DMS114 treated with DMSO at 0.1 percent for 48 hours (cell line): ENCODE results near the gene BICD2.
"Not testable (repeated sequence)": the region's sequence is repeated elsewhere in the genome, so short reads cannot be mapped to it uniquely, and the experiment has no call there.

ENCODE experiments used
- DNase-seq: peaks from one replicate; lab custom pipeline; 2025; ENCODE audit not compliant: unreplicated experiment; lab: John Stamatoyannopoulos, UW

Gene BICD2

DNA sequence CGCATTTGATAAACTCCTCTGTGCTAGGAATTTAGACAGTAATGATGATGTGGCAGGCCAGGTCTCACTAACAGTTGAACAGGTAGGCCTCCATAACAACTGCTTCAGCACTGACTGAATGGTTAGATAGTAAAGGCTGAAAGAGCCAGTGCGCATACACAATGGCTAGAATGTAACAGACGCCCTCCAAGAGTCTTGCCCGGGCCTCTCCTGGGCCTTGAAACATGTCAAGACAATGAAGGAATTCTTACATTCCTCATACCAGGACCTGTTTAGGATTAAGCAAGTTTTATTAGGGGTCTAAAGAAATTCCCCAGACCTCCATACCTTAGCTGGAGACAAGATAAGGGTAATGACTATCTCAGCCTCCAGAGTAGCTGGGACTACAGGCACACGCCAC lies 6.7 kb upstream of the BICD2 start:
- no peak for DNase-seq

DNA sequence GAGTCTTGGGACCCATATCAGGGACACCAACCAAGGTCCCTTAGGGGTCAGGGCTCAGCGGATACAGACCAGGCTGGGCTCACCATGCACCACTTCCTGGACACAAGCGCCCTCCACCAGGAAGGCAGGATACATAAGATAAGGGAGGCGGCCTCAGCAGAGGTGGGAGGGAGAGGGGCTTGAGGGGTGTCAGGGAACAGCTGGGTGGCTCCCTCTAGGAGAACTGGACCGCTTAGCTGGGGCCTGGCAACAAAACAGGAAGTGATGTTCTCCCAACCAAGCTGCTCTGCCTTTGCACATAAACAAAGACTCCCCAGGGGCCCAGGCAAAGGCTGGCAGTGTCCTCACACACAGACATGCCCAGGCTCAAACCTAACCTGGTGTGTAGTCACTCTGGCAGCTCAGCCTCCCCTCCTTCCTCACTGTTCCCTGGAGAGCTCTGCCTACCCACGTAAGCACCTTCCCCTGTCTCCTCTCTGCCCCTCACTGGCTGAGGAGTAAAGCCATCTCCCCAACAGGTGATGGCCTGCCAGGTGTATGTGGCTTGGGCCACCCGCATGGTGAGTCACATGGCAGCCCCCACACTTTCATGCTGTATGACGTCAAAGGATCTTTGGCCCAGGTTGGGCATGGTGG lies 5.8 kb upstream of the BICD2 start:
- DNase-seq, result no peak

DNA sequence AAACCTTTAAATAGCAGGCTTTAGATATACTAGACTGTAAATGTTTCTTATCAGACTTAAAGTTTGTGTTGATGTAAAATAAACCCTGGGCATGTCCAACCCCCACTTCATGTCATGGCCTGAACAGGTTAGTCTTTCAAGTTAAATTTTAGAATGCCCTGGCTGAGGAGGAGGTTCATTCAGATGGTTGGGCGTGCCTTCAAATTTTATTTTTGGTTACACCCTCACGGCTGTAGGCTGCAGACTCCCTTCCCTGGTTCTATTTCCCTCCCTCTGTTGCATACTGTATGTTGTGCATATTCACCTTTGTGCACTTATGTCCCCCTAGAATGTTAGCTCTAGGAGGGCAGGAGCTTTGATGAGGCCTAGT lies 5.3 kb upstream of the BICD2 start:
- DNase-seq, result no peak

DNA sequence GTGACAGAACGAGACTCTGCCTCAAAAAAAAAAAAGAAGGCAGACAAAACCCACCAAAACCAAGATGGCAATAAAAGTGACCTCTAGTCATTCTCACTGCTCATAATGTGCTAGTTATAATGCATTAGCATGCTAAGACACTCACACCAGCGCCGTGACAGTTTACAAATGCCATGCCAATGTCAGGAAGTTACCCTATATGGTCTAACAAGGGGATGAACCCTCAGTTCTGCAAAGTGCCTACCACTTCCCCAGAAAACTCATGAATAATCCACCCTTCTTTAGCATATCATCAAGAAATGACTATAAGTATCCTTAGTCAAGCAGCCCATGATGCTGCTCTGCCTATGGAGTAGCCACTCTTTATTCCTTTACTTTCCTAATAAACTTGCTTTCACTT lies 4.7 kb upstream of the BICD2 start:
- DNase-seq, result no peak

GRCh38 chr9:92768816-92769215 lies 4.2 kb upstream of the BICD2 start:
- not testable (repeated sequence) for DNase-seq

- no peak for DNase-seq
Measured at GRCh38 chr9:92767066-92768054, 2.7 kb upstream of the BICD2 start.

DNA sequence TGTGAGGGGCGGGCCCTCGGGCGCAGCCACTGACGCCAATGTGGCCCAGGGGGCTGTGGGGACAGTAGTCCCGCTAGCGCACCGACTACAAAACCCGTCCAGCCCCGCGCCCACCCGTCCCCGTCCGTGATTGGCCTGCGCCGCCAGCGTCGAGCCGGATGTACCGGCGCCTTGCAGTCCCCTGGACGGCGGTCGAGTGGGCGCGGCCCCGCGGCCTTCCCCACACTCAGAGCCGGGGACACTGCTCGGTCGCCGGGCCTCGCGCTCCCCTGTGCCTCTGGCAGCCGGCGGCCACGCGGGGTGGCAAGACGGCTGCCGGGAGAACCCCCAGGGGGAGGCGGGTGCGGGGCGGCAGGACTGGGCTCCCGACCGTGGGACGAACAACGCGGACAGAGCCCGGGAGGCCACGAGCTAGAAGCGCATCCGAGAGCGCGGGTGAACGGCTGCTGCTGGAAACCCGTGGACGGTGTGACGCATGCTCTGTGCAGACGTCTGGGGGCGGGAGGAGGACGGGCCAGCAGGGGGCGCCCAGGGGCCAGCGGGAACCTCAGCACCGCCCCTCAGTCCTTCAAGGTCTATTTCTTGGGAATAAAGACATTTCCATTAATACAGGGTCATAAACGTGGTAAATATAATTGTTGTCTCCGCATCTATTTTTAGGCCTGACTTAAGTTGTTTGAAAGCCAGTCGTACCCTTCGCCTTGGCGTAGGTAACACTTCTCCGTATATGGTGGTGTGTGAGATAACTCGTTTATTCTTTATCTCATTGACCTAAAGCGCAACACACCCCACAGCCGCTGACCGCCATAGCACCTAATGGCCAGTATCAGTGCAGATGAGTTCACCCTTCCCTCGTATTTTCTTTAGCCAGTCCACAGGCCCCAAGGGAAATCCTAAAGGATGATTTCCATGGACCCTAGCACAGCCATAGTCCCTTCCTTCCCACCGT lies 629 bp upstream of the BICD2 start:
- DNase-seq, result peak; percentile 81

DNA sequence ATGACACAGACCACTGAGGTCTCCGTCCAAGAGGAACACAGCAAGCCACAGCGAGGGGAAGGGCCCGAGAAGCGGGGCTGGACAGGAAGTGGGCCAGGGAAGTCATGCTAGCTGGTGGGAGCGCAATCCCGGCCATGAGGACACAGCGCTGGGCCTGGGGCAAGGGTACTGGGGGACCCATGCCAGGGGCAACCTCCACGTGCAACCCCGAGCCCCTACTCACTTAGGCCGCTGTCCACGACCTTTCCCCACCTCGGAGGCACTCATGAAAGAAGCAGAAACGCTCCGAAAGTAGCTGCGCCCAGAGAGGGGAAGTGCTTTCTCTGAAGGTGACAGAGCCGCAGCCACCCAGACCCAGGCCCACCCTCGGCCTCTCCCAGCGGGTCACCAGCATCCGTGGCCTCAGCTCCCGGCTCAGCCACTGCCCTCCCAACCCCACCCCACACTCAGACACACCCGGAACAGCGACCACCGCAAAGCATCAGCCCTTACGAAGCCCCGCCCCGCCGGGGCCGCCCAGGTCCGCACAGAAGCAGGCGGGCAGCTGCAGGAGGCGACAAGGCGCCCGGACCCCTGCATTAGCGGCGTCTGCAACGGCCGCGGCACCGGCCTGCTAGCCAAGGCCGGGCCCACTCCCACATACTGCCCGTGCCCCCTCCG lies 782 bp downstream of the BICD2 start:
- DNase-seq, result no peak

GRCh38 chr9:92762781-92763708 lies 1.6 kb downstream of the BICD2 start:
- DNase-seq, result no peak

GRCh38 chr9:92762196-92762595 lies 2.4 kb downstream of the BICD2 start:
- no peak for DNase-seq

- DNase-seq, result no peak
Measured at GRCh38 chr9:92761686-92762085, 2.9 kb downstream of the BICD2 start.

DNA sequence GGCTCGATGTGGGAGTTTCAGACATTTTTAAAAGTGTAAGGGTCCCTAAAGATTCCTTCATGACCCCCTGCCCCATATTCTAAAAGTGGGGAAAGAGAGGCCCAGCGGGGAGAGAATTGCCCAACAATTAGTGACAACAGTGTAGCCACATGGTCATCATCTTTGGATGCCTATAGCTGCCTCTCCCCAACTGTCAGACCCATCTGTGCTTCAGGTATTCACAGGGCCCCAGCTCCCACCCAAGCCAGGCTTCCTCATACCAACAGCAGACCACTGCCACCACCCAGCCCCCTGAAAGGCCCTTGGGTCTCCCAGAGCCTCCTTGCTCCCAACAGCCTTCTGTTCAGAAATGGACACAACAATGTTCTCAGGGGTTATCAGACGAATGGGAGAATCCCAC lies 4.1 kb downstream of the BICD2 start:
- DNase-seq, result no peak

- no peak for DNase-seq
Measured at GRCh38 chr9:92760070-92760469, 4.6 kb downstream of the BICD2 start.

GRCh38 chr9:92759446-92759845 lies 5.2 kb downstream of the BICD2 start:
- DNase-seq, result no peak

GRCh38 chr9:92756792-92757191 lies 7.8 kb downstream of the BICD2 start:
- no peak for DNase-seq

DNA sequence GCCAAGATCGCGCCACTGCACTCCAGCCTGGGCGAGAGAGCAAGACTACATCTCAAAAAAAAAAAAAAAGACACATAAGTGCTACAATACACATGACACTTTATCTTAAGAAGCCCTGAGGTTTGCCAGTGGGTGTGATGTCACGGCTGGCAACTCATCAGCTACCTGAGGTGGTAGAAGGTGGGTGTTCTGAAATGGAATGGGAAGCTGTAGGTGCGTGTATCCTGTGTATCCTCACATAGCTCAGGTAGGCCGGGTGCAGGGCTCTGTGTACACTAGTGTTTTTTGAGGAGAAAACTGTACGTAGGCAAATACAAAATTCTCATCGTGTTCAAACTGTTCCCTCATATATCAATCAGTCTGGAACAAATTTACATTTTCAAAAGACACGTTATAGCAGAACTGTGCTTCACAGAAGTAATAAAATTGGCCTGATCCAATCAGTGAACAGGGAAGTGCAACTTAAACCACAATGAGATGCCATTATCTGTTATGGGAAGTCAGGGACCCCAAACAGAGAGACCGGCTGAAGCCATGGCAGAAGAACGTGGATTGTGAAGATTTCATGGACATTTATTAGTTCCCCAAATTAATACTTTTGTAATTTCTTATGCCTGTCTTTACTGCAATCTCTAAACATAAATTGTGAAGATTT lies 10.4 kb downstream of the BICD2 start:
- no peak for DNase-seq

GRCh38 chr9:92752812-92753404 lies 11.7 kb downstream of the BICD2 start:
- no peak for DNase-seq

DNA sequence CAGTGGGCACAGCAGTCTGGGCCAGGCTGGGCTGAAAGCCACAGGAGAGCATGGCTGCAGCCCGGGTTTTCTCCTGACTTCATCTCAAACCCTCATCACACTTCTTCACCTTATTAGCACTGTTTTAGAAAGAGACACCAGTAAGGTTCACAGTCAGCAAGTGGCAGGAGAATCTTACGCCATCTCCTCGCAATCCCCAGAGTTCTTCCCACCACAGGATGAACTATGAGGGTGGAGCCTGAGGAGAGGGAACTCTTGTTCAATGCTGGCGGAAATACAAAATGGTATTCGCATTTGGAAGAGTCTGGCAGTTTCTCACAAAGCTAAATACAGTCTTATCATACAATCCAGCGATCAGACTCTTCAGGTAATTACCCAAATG lies 14.7 kb downstream of the BICD2 start:
- DNase-seq, result no peak
